Activated T-helper 1 cell treated with Interleukin-2 at 50 U/mL for 16 hours (primary cell): ENCODE results near the gene GPRIN2.
"Not testable (repeated sequence)": the region's sequence is repeated elsewhere in the genome, so short reads cannot be mapped to it uniquely, and the experiment has no call there.

Experiments
- DNase-seq: peaks from one replicate; pipeline ENCODE4 v3.0.0-alpha.2; 2020; ENCODE audit warnings: low read depth

GPRIN2 gene

DNA sequence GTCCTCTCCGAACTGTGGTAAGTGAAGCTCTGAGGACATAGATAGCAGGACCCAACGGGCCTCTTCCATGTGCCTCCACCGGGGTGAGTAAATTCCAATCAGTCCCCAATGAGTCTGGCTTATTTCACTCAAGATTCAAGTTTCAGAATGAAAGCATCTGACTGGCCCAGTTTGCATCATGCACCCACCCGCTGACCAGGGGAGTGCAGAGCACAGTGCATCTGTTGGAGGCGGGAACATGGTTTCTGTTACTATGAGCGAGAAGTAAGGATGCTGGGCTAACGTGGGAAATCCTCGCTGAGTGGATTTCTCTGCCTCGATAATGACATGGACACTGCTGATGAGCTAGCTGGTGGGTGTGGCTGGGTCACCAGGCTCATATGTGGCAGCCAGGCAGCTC is 10.7 kb upstream of the GPRIN2 start:
- DNase-seq, result not testable (repeated sequence)

DNA sequence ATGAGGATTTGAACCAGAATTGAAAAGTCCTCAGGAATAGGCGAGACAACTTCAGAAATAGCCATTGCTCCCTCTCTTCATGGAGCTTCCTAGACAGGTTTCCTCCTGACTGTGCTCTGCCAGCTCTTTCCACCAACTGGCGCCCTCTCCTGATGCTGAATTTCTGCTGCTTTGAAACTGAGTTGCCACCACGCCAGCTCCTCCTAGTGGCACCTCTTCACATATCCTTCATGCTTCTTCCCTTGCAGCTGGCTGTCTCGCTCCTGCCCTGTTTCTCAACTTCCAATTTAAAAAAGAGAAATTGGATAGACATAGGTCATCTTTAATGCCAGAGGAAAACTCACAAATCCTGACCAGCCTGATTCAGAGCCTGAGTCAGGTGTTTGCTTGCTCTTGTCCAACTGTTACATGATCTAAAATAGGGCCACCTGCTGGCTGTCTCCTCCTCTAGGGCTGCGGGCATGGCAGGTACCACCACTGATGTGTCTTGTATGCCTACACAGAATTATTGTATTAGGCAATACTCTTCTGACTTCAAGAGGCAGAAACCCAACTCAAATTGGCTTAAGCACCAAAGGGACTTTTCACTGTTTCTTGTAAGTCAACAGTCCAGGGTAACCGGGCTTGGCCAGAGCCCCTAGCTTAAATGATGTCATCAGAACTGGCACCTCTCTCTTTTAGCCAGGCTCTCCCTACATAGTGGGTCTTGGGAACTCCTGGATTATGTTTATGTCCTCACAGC is 9.3 kb upstream of the GPRIN2 start:
- DNase-seq, result not testable (repeated sequence)

DNA sequence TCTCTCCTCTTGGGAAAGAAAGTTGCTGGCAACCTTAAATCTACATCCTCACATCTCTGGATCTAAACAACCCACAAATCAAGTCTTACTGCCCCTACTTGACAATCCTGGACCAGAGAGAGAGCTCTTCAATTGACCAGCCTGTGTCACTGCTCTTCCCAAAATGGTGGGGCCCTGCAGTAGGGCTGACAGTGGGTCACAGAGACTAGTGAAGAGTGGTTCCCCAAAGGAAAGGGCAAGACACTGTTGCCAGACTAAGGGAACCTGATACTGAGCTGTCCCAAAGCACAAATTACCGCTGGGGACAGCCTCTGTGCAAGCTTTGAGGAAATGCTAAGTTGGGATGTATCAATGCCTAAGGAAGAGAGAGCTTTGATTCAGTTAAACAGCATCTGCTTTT is 4.5 kb upstream of the GPRIN2 start:
- no peak for DNase-seq

DNA sequence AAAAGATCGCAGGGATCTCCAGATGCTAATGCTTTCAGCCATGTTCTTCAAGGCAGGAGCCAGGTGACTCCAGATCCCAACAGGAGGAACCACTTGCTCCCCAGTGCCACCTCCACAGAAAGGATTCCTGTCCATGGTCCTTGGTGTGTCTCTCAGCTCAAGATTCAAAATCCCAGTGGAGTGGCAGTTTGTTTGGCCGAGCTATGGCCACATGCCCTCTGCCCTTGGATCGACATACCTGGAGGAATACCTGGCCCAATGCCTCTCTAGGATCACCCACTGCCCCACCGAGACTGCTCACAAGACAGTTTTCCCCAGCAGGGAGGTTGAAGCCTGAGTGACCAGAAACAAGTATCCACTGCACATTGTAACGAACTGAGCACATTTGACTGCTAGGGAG is 3.9 kb upstream of the GPRIN2 start:
- DNase-seq, result no peak

DNA sequence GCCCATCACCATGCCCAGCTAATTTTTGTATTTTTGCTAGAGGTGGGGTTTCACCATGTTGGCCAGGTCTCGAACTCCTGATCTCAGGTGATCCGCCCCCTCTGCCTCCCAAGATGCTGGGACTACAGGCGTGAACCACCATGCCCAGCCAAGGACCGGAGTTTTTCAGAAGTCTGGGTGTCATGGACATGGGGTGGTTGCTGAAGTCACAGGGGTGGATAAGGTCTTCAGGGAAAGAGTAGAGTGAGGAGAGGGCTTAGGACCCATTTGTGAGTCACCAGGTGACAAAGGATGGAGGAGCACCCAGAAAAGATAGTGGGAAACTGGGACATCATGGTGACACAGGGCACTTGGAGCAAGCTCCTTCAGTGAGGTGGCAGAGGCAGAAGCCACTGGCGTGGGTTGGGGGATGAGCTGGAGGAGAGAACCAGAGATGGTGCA is 2.8 kb upstream of the GPRIN2 start:
- DNase-seq, result no peak

DNA sequence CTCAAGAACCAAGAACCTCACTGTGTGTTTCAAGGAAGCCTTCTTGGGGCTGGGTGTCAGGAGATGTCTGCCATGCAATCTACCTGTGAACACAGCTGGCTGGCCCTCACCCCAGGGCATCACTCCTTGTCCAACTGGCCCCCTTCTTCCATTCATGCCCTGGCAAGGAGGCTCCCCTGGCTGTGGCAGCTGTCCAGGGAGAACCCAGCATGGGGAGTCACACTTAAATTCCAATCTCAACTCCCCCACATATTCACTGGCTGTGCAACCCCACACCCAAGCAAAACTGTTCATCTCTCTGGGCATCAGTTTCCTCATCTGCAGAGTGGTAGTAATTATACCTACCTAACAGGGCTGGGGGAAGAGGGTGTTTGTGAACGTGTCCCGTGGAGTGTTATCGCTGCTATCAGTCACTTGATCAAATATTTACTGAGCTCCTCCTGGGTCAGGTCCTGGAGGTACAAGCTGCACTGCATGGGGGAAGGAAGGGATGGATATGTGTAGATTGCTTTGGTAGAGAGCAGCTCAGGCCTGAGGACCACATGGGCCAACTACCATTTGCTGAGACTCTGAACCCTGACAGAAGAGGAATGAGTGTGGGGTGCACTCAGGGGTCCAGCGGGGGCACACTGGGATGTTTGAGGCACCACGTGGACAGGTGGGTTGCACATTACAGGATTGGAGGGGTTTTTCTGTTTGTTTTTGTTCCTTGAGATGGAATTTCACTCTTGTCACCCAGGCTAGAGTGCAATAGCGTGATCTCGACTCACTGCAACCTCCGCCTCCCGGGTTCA is 2.1 kb upstream of the GPRIN2 start:
- no peak for DNase-seq

DNA sequence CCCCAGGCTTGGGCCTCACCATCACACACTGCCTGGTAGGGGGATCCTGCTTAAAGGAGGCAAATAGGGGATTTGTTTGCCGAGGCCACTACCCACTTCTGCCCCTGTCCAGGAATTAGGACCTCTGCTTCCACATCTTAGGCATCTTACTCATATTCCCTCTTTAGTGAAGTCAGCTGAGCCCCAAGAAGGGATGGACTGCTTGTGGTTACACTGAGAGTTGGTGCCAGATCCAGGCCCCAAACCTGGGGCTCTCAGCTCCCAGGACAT is 1.6 kb upstream of the GPRIN2 start:
- no peak for DNase-seq

DNA sequence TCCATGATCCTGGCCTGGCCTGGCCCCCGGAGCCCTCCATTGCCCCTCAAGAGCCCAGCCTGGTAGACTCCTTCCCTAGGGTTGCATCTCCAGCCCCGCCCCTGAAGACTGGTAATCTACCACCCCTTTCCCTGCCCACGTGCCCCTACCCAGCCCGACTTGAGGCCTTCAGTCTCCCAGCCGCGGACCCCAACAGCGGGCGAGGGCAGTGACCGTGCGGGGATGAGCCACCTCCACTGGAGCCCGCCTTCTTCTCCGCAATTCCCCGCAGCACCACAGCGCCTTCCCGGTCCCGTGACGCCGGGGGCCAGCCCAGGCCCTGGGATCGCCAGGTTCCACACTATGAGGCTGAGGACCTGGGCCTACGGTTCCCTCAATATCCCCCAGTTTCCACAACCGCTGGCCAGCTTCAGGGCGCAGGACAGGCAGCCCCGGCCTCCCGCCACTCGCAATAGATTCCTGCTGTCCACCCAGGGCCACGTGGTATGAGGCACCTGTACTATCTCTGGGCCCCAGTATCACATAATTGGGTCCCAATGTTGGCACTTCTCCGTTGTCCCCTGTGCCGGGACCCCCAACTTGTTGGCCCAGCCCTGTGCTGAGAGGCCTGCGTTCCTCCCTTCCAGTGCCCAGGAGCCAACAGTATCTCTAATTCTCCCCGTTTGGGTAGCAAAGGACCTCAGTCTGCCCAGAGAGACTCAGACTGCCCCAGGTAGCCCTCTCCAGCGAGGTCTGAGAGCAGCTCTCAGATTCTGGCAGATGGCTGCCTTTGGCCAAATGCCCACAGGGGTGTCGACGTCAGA is 1.1 kb upstream of the GPRIN2 start:
- DNase-seq, result no peak

DNA sequence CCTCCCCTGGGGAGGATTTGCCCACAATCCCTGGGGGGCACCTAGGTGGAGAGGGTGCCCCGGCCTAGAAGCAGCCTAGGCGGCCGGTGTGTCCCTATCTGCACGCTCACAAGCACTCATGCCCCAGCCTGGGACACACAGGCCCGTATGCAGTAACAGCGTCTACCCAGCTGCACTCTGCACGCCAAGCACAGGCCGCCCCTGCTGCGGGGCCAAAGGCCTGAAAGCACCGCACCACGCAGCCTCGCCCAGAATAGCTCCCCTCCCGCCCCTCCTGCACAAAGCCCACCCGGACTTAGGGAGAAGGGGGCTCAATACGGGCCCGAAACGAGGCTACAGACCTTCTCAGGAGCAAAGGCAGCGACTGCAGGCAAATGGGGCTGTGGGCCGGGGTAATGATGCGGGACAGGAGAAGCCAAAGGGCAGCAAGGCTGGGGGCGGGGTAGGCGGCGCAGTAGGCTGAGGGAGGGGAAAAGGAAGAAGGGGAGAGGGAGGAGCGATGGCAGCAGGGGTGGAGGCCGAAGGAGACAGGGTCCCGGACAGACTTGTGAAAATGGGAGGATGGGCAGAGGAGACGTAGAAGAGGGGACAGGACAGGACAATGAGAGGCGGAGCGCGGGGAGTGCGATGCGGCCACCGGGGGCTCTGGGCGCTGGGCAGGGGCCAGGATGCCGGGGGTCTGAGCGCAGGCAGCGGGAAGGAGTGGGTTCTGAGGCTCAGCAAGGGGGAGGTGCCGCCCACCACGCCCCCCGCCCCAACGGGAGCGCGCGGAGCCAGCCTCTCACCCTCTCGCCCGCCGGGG is 544 bp downstream of the GPRIN2 start:
- DNase-seq, result no peak

DNA sequence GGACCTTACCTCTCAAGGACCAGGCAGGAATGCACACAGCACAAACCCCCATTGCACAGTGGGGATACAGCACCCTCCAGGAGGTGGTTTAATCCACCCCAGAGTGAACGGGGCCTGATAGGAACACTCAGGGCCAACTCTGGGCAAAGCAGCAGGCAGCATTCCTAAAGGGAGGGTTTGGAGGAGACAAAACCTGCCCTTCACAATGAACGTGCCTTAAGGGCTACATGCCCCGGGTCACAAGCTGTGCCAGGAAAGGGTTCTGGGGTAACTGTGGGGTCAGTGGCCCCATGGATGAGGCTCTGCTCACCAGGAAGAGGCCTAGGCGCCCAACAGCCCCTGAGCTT is 1.1 kb downstream of the GPRIN2 start:
- no peak for DNase-seq

DNA sequence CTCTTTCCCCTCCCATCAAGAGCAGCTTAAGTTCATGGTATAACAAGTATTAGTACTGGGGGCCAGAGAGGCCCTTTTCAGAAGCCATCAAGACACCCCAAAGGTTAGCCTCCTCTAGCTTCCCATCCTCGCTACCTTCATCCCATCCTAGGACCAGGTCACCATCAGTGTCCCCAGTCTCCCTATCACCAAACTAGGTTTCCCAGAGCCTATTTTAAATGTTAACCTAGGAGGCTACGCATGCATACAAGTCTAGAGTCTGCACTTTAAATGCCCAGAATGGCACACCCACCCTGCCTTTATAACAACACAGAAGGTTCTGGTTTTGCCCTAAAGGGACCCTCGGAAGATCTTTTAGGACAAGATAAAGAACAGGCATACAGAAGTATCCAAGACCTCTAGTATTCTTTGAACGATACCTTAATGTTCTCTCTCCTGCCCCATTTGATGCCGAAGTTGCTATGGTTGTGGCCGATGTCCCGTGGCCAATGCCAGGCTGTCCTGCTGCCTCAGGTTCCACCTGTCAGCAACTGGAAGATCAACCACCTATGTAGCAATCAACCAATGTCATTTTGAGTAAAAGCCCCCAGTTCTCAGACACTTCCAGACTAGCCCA is 2.2 kb downstream of the GPRIN2 start:
- no peak for DNase-seq

DNA sequence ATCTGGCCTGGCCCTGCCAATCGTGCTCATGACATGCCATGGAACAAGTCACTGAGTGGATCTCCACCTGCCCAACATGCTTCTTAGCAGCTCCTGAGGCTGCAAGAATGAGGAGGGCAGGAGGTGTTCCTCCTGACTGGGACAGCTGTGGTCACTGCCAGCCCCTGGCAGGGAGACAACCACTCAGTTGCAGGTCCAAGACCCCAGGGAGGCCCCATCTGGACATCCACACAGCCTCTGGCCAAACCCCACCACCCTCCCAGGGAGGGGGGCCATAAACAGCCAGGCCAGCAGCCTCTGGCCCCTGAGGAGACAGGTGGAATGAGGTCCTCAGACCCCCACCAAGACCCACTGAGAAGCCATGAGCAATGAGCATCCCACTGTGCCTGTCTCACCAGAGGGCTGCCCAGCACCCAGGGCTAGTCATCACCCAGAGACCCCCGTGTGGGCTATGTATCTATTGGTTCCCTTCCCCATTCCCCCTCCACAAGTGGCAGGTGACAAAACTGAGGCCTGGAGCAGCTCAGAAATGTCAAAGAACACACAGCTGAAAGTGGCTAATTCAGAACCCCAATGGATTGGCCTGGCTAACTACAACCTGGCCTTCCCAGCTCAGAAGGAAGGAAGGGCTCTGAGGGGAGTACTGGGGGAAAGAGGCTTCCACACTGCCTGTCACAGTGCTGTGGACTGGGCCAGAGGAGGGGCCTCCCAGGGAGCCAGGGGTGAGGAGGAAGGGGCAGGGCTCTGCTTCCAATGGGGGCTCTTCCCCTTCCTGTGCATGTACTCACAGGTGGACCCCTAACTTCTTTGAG is 3.0 kb downstream of the GPRIN2 start:
- DNase-seq, result no peak

DNA sequence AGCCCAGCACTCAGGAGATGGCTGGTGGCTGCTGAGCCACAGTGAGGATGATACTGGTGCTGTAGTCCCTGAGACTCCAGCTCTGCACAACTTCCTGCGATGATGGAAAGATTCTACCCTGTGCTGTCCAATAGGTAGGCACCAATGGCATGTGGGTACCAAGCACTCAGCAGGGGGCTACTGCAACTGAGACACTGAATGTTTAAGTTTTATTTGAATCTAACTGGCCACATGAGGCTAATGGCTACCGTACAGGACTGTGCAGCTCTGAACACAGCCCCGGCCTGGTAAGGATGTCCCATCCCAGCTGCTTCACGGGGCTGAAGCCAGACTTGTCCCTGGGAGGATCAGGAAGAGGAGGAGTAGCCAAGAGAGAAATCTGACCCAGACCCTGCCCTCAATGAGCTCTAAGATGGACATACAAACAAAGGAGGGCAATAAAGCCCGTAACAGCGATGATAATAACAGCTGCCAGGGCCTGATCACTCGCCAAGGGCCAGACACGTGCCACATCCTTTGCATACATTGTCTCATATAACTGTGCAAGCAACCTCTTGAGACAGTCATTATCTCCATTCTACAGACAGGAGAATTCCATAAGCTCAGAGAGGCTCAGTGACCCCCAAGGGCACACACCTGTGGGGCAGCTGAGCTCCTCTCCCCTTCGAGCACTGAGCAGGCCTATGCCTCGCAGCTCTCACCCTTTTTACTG is 3.8 kb downstream of the GPRIN2 start:
- DNase-seq, result no peak

DNA sequence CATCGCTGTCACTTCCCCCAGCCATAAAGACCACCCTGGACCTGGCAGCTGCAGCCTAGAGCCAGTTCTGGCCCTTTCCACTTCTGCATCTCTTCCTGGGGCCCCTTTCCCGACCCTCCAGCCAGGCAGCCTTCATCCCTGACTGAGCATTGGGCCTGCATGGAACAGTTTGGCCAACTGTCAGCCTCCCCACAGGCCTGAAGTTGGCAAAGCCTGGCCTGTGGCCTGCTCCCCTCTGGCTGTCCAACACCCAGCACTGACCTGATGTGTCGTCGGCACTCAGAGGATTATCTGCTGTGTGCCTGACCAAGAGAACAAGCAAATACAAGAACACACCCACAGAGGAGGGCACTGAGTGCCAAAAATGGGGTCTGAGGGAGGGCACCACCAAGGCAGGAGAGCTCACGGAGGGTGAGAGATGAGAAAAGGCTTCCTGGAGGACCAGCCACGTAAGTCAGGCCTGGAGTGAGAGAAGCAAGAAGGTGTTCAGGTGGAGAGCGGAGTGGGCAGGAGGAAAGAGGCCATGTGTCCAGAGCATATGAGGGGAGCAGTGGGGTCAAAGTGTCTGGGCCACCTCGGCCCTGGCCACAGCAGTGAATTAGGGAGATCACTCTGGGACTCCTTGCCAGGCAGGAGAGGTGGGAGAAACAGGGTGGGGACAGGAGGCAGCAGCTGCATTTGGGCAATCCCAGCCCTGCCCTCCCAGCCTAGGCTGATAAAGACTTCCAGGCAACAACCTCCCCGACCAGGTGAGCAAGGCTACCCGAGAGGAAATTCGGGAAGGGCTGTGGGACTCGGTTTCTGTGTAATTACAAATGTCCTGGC is 4.5 kb downstream of the GPRIN2 start:
- no peak for DNase-seq

DNA sequence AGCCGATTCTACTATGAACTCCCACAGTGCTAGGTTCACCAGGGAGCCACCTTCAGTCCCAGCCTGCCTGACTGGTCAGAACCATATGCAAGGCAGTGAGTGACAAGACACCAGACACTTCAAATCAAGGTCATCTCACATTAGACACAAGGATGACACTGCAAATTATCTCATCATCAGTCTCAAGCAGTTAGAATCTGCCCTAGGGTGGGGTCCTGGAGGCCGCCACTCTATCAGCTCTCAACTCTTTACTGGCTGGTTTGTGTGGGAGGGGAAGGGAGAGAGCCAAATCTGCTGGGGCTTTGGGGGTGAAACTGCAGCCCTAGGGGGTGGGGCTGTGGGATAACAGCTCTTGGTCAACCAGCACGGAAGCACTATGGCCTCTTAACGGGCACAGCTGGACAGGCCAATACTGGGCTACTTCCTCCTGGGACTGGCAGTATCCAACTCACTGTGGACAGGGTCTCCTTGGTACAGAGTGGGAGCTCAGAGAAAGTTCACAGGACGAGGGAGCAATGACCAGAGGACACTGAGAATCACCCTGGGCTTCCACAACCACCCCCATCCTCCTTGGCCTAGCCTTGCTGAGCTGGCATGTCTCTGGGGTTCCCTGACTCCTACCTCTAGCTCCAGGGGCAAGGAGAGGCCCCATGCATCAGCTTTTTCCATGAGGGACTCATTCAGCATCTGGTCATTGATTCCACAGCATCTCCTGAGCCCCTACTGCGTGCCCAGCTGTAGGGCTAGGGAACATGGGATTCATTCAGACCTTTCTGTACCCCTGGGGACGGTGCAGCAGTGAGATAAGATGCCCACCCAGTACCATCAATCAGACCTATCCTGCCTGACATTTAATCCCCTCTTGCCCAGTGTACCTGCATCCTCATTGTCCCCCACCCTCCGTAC is 5.4 kb downstream of the GPRIN2 start:
- DNase-seq, result no peak

DNA sequence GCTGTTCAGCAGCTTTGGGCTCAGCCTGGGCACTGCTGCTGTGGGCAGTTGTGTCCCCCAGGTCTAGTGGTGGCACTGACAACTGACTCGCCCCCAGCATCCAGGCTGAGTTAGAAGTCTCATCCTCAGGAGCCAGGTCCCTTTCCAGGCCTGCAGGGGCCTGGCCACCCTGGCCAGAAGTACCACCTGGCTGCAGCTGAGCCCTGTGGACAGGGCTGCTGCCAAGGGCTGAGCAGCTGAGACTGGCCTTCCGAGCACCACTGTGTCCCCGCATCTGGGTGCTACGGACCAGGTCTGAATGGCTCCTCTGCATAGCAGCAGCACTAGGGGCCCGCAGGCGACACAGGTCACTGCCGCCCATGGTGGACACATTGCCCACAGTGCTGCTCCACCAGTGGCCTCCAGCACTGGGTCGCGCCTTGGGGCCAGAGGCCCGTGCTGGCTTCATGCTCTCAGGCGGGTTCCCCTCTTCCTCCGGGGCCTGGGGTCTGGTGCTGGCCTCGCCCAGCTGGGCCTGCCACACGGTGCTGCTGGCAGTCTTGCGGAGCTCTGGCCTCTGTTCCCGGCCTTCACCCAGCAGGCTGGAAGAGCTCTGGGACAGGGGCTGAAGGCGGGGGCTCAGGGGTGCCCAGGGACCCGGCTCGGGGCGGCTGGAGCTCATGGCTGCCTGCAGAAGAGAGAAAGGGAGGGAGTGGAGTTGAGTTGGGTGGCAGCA is 6.2 kb downstream of the GPRIN2 start:
- no peak for DNase-seq

DNA sequence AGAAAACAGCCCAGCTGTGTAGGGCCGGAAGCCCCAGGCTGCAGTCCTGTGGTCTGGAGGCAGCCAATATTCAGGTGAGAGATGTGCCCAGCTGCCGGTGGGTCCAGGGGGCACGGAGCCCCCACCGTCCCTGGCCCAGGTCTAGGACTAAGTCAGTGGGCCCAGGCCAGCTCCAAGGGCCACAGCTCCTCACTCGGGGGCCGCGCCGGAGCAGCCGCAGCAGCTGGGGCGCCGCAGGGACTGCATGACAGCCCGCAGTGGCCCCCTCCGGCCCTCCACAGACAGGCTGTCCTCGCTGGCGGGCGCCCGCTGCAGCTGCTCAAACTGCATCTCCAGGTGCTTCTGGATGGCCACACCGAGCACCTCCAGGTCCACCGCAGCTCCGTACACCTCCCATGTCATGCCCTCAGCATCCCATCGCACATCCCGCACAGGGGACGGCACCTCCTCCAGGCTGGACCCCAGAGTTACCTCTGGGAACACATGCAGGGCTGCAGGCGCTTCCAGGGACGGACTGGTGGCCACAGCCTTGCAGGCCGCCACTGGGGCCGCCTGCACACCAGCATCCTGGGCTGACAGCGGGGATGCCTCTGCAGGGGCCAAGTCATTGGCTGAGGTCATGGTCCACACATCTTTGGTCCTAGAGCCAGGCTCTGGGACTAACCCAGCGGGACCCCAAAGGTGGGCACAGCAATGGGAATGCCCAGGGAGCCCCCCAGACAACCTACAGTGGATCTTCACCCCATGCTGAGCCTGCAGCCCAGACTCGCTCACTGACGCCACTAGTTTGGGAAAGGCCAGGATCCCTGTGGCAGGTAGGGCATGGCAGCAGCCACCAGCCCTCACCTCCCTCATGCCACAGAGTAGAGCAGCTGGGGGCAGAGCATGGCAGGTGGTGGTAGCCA is 7.0 kb downstream of the GPRIN2 start:
- DNase-seq, result no peak
